Measurements from ENCODE around the gene PTPN7.

Gene PTPN7

DNA sequence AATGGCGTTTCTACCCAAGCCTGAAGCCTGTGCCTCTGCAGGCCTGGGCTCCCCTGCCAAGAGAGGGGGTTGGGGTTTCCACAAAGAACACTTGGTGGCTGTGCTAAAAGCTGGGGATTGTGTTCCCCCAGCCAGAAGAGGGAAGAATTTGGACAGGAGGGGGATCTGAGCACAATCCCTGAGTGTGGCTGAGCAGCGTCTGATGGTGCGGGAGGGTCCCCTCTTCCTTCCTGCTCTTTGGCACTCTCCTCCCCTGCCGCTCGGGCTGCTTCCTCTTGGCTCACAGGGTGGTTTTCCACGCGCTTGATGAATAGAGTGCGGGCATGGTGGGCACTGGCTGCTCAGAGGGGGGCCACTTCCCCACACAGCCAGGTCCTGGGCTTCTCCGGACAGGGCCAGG is 34.0 kb downstream of the PTPN7 start:
- TF ChIP-seq, protein P1, sequence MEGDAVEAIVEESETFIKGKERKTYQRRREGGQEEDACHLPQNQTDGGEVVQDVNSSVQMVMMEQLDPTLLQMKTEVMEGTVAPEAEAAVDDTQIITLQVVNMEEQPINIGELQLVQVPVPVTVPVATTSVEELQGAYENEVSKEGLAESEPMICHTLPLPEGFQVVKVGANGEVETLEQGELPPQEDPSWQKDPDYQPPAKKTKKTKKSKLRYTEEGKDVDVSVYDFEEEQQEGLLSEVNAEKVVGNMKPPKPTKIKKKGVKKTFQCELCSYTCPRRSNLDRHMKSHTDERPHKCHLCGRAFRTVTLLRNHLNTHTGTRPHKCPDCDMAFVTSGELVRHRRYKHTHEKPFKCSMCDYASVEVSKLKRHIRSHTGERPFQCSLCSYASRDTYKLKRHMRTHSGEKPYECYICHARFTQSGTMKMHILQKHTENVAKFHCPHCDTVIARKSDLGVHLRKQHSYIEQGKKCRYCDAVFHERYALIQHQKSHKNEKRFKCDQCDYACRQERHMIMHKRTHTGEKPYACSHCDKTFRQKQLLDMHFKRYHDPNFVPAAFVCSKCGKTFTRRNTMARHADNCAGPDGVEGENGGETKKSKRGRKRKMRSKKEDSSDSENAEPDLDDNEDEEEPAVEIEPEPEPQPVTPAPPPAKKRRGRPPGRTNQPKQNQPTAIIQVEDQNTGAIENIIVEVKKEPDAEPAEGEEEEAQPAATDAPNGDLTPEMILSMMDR (IDR thresholded peaks at IDR 0.05), result no peak

GRCh38 chr1:202125611-202126010 is 34.8 kb downstream of the PTPN7 start:
- TF ChIP-seq, protein P1 (IDR thresholded peaks at IDR 0.05), result no peak

- TF ChIP-seq, protein P1 (IDR thresholded peaks at IDR 0.05), result no peak
Observed at GRCh38 chr1:202124142-202124541, 36.3 kb downstream of the PTPN7 start.

- TF ChIP-seq, protein P1 (IDR thresholded peaks at IDR 0.05), result no peak
Observed at GRCh38 chr1:202123336-202123813, 37.0 kb downstream of the PTPN7 start.

GRCh38 chr1:202122639-202123335 is 37.6 kb downstream of the PTPN7 start, which contains the start of gene GPR37L1:
GPR37L1 (plus strand) TSS chr1:202122917; CDS start chr1:202122964, 47 bp downstream.
- TF ChIP-seq, protein P1 (IDR thresholded peaks at IDR 0.05), result peak; percentile 53

GRCh38 chr1:202121006-202121405 is 39.4 kb downstream of the PTPN7 start:
- TF ChIP-seq, protein P1 (IDR thresholded peaks at IDR 0.05), result no peak

- TF ChIP-seq, protein P1 (IDR thresholded peaks at IDR 0.05), result no peak
Observed at GRCh38 chr1:202117898-202118371, 42.5 kb downstream of the PTPN7 start.

All from LNCAP (cell line).